ELF-1 (cell line): ENCODE data around the gene YBEY.

Experiments used
- DNase-seq: peaks from one replicate; pipeline ENCODE4 v3.0.0-alpha.2; 2016; ENCODE audit warnings: low read depth, low spot score

Gene YBEY

GRCh38 chr21:46327711-46328110 lies 41.6 kb downstream of the YBEY start:
- no peak for DNase-seq

- no peak for DNase-seq
Observed at GRCh38 chr21:46328151-46328550, 42.0 kb downstream of the YBEY start.

DNA sequence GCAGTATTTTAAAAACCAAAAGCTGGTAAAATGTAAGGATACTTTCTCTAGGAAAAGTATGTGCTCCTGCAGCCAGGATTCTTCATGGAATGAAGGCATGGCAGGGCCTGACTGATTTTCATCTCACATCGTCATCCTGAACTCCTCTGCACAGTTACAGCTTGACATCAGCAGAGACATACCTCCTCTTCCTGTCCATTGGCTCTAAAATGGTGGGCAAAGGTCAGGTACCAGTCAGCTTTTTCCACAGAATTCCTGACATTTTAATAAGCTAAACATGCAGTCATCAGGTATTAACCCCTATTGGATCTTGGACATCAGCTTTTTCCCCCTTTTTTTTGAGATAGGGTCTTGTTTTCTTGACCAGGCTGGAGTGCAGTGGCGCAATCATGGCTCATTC lies 43.7 kb downstream of the YBEY start:
- no peak for DNase-seq

- DNase-seq, result no peak
Observed at GRCh38 chr21:46334351-46335140, 48.4 kb downstream of the YBEY start.

GRCh38 chr21:46336603-46337002 lies 50.5 kb downstream of the YBEY start:
- no peak for DNase-seq

DNA sequence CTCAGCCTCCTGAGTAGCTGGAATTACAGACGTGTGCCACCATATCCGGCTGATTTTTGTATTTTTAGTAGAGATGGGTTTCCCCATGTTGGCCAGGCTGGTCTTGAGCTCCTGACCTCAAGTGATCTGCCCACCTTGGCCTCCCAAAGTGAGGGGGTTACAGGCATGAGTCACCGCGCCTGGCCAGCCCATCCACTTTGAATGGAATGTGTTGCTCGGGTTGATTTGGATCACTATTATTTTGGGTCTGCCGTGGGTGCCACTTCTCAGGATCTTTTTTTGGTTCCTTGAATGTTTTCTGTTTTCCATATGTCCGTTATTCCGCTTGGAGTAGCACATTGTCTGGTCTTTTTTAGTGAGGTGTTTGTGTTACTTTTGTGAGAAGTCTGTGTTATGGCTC lies 54.9 kb downstream of the YBEY start:
- DNase-seq, result no peak

GRCh38 chr21:46344219-46344915 lies 58.2 kb downstream of the YBEY start:
- DNase-seq, result no peak

DNA sequence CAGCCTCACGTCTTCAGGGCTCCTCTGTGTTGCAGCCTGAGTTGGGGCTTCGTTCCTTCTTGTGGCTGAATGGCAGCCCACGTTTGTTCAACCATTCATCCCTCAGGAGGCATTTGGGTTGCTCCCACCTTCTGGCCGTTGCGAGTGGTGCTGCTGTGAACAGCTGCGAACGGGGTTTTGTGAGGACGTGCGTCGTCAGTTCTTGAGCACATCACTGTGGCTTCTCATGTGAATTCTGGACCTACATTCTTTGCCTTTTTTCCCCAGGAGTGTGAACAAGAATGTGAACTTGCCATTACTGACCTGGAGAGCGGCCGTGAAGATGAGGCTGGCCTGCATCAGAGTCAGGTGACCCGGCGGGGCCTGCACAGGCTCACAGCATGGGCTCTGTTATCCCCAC lies 59.7 kb downstream of the YBEY start:
- DNase-seq, result no peak

DNA sequence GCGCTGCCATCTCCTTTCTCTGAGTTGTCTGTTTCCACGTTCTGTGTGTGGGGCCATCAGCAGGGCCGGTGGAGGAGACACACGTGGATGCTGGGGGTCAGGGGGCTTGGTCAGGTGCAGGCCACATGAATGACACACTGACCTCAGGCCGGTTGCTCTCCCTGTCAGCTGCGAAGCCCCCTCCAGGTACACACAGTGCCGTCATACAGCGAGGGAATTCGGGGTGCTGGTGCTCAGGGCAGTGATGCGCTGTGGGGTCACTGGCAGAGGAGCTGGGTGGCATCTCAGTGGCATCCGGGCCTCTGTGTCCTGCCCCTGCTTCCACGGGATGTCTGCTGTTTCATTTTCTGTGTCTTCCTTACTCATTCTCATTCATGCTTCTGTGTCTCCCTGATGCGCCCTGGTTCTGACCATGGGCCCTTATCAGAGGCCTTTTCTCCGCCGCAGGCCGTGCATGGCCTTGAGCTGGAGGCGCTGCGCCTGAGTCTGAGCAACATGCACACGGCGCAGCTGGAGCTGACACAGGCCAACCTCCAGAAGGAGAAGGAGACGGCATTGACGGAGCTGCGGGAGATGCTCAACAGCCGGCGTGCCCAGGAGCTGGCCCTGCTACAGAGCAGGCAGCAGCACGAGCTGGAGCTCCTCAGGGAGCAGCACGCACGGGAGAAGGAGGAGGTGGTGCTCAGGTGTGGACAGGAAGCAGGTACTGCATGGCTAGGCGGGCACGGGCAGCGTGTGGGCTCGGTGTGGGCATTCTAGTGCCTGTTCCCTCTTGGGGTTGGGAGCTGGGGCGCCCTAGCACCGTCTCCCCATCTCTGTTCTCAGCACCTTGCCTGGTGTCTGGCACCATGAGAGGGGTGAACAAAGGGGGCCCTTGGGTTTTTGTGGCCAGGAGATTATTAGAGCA lies 60.4 kb downstream of the YBEY start:
- no peak for DNase-seq

- no peak for DNase-seq
Observed at GRCh38 chr21:46347203-46347550, 61.0 kb downstream of the YBEY start.
